Measurements from ENCODE around the gene TNNI3.
A peak's percentile ranks its signal among the peaks of the same experiment; 100 is the strongest.

TNNI3 gene

GRCh38 chr19:55115446-55116065, 42.0 kb downstream of the TNNI3 start:
- Histone ChIP-seq H3K4me3 (ENCODE audit: low read length) (no peak overlapping the region), H2BK5ac (ENCODE audit: low read length) (no peak overlapping the region), H3K27ac (ENCODE audit: low read depth, low read length) (no peak overlapping the region), H4K8ac (ENCODE audit: low read depth, low read length) (no peak overlapping the region), H2BK15ac (replicated peaks; ENCODE audit: low read depth) (no peak overlapping the region), H3K4ac (ENCODE audit: low read depth, low read length) (no peak overlapping the region), H3K4me1 (ENCODE audit: control insufficient read depth, low read depth, low read length) (peaks cover 8% of the 10 kb centered on the region), H3K27me3 (ENCODE audit: insufficient read depth, low read length, poor library complexity) (no peaks in the 10 kb centered on the region), H3K79me1 (ENCODE audit: low read length) (peaks cover 36% of the 10 kb centered on the region), H3K4me2 (ENCODE audit: low read length) (peak overlapping the region; percentile 93), H3K36me3 (ENCODE audit: control insufficient read depth, insufficient read depth, low read length) (no peaks in the 10 kb centered on the region), H2AK5ac (ENCODE audit: low read length) (no peak overlapping the region), H3K18ac (ENCODE audit: low read length) (no peak overlapping the region), H3K23ac (ENCODE audit: low read length) (no peak overlapping the region), H3K9ac (ENCODE audit: low read length) (peak overlapping the region; percentile 95), H3K56ac (ENCODE audit: low read length) (peak overlapping the region; percentile 96), H4K5ac (ENCODE audit: low read length) (no peak overlapping the region), H3K79me2 (ENCODE audit: control insufficient read depth, insufficient read depth, low read length) (peaks cover 40% of the 10 kb centered on the region), H2BK120ac (ENCODE audit: low read depth, low read length) (no peak overlapping the region)
- peak; percentile 66 for DNase-seq
- no CpG with 5 or more reads among the region's 13 CpGs for WGBS (ENCODE audit: extremely low coverage, insufficient coverage, low lambda C conversion rate)

- Histone ChIP-seq H3K36me3 (ENCODE audit: control insufficient read depth, insufficient read depth, low read length) (no peaks in the 10 kb centered on the region), H2BK15ac (replicated peaks; ENCODE audit: low read depth) (no peak overlapping the region), H2AK5ac (ENCODE audit: low read length) (no peak overlapping the region), H3K18ac (ENCODE audit: low read length) (no peak overlapping the region), H3K4me1 (ENCODE audit: control insufficient read depth, low read depth, low read length) (peaks cover 8% of the 10 kb centered on the region), H3K79me2 (ENCODE audit: control insufficient read depth, insufficient read depth, low read length) (peaks cover 40% of the 10 kb centered on the region), H3K4me3 (ENCODE audit: low read length) (no peak overlapping the region), H3K9ac (ENCODE audit: low read length) (no peak overlapping the region), H3K79me1 (ENCODE audit: low read length) (peaks cover 38% of the 10 kb centered on the region), H2BK5ac (ENCODE audit: low read length) (no peak overlapping the region), H3K27me3 (ENCODE audit: insufficient read depth, low read length, poor library complexity) (no peaks in the 10 kb centered on the region), H3K27ac (ENCODE audit: low read depth, low read length) (no peak overlapping the region), H3K4ac (ENCODE audit: low read depth, low read length) (no peak overlapping the region), H2BK120ac (ENCODE audit: low read depth, low read length) (no peak overlapping the region), H4K5ac (ENCODE audit: low read length) (no peak overlapping the region), H3K4me2 (ENCODE audit: low read length) (no peak overlapping the region), H3K56ac (ENCODE audit: low read length) (no peak overlapping the region), H4K8ac (ENCODE audit: low read depth, low read length) (no peak overlapping the region), H3K23ac (ENCODE audit: low read length) (no peak overlapping the region)
- no peak for DNase-seq
- no CpG with 5 or more reads among the region's 9 CpGs for WGBS (ENCODE audit: extremely low coverage, insufficient coverage, low lambda C conversion rate)
Measured at GRCh38 chr19:55114566-55115145, 42.9 kb downstream of the TNNI3 start.

GRCh38 chr19:55113570-55114039, 43.9 kb downstream of the TNNI3 start:
- Histone ChIP-seq H3K27ac (ENCODE audit: low read depth, low read length) (no peak overlapping the region), H3K9ac (ENCODE audit: low read length) (no peak overlapping the region), H3K4me2 (ENCODE audit: low read length) (no peak overlapping the region), H2BK120ac (ENCODE audit: low read depth, low read length) (no peak overlapping the region), H2BK5ac (ENCODE audit: low read length) (no peak overlapping the region), H3K27me3 (ENCODE audit: insufficient read depth, low read length, poor library complexity) (no peaks in the 10 kb centered on the region), H3K36me3 (ENCODE audit: control insufficient read depth, insufficient read depth, low read length) (no peaks in the 10 kb centered on the region), H2AK5ac (ENCODE audit: low read length) (no peak overlapping the region), H4K8ac (ENCODE audit: low read depth, low read length) (no peak overlapping the region), H3K56ac (ENCODE audit: low read length) (no peak overlapping the region), H3K4me3 (ENCODE audit: low read length) (no peak overlapping the region), H3K18ac (ENCODE audit: low read length) (no peak overlapping the region), H3K79me1 (ENCODE audit: low read length) (peaks cover 40% of the 10 kb centered on the region), H2BK15ac (replicated peaks; ENCODE audit: low read depth) (no peak overlapping the region), H3K4ac (ENCODE audit: low read depth, low read length) (no peak overlapping the region), H3K79me2 (ENCODE audit: control insufficient read depth, insufficient read depth, low read length) (peaks cover 40% of the 10 kb centered on the region), H3K4me1 (ENCODE audit: control insufficient read depth, low read depth, low read length) (peaks cover 8% of the 10 kb centered on the region), H4K5ac (ENCODE audit: low read length) (no peak overlapping the region), H3K23ac (ENCODE audit: low read length) (no peak overlapping the region)
- DNase-seq, result peak; percentile 99
- WGBS (ENCODE audit: extremely low coverage, insufficient coverage, low lambda C conversion rate), result no CpG with 5 or more reads among the region's 12 CpGs

GRCh38 chr19:55112777-55113569, 44.6 kb downstream of the TNNI3 start:
- Histone ChIP-seq H3K56ac (ENCODE audit: low read length) (no peak overlapping the region), H2AK5ac (ENCODE audit: low read length) (no peak overlapping the region), H3K4me1 (ENCODE audit: control insufficient read depth, low read depth, low read length) (peaks cover 8% of the 10 kb centered on the region), H2BK5ac (ENCODE audit: low read length) (no peak overlapping the region), H3K36me3 (ENCODE audit: control insufficient read depth, insufficient read depth, low read length) (no peaks in the 10 kb centered on the region), H4K5ac (ENCODE audit: low read length) (no peak overlapping the region), H3K4me3 (ENCODE audit: low read length) (no peak overlapping the region), H3K27ac (ENCODE audit: low read depth, low read length) (no peak overlapping the region), H2BK15ac (replicated peaks; ENCODE audit: low read depth) (no peak overlapping the region), H3K23ac (ENCODE audit: low read length) (no peak overlapping the region), H2BK120ac (ENCODE audit: low read depth, low read length) (no peak overlapping the region), H4K8ac (ENCODE audit: low read depth, low read length) (no peak overlapping the region), H3K4me2 (ENCODE audit: low read length) (no peak overlapping the region), H3K9ac (ENCODE audit: low read length) (no peak overlapping the region), H3K79me1 (ENCODE audit: low read length) (peaks cover 40% of the 10 kb centered on the region), H3K27me3 (ENCODE audit: insufficient read depth, low read length, poor library complexity) (no peaks in the 10 kb centered on the region), H3K4ac (ENCODE audit: low read depth, low read length) (no peak overlapping the region), H3K79me2 (ENCODE audit: control insufficient read depth, insufficient read depth, low read length) (peaks cover 40% of the 10 kb centered on the region), H3K18ac (ENCODE audit: low read length) (no peak overlapping the region)
- no CpG with 5 or more reads among the region's 23 CpGs for WGBS (ENCODE audit: extremely low coverage, insufficient coverage, low lambda C conversion rate)
- peak; percentile 52 for DNase-seq

- Histone ChIP-seq H2BK120ac (ENCODE audit: low read depth, low read length) (no peak overlapping the region), H3K56ac (ENCODE audit: low read length) (no peak overlapping the region), H3K23ac (ENCODE audit: low read length) (no peak overlapping the region), H2BK15ac (replicated peaks; ENCODE audit: low read depth) (no peak overlapping the region), H3K79me1 (ENCODE audit: low read length) (peaks cover 40% of the 10 kb centered on the region), H2AK5ac (ENCODE audit: low read length) (no peak overlapping the region), H3K4ac (ENCODE audit: low read depth, low read length) (no peak overlapping the region), H3K18ac (ENCODE audit: low read length) (no peak overlapping the region), H4K5ac (ENCODE audit: low read length) (no peak overlapping the region), H3K36me3 (ENCODE audit: control insufficient read depth, insufficient read depth, low read length) (no peaks in the 10 kb centered on the region), H3K9ac (ENCODE audit: low read length) (no peak overlapping the region), H3K4me3 (ENCODE audit: low read length) (no peak overlapping the region), H3K27ac (ENCODE audit: low read depth, low read length) (no peak overlapping the region), H4K8ac (ENCODE audit: low read depth, low read length) (no peak overlapping the region), H3K4me1 (ENCODE audit: control insufficient read depth, low read depth, low read length) (peaks cover 8% of the 10 kb centered on the region), H3K27me3 (ENCODE audit: insufficient read depth, low read length, poor library complexity) (no peaks in the 10 kb centered on the region), H3K79me2 (ENCODE audit: control insufficient read depth, insufficient read depth, low read length) (peaks cover 40% of the 10 kb centered on the region), H3K4me2 (ENCODE audit: low read length) (no peak overlapping the region), H2BK5ac (ENCODE audit: low read length) (no peak overlapping the region)
- no CpG with 5 or more reads among the region's 25 CpGs for WGBS (ENCODE audit: extremely low coverage, insufficient coverage, low lambda C conversion rate)
- no peak for DNase-seq
Measured at GRCh38 chr19:55112246-55112776, 45.2 kb downstream of the TNNI3 start.

All from mesendoderm (in vitro differentiated cells).